Heart left ventricle (tissue), 13 donors: ENCODE results near the gene TENT4B.

Experiments used
- CTCF ChIP-seq, 12 donors: fragments of 200-600 bp; sonication (generic) in 4 of 12; IDR thresholded peaks; one replicate each; pipeline versions ENCODE4 v1.5.0 to v1.8.0; 2018 to 2022; ENCODE audit warnings: antibody characterized with exemption in 12 of 12, mild to moderate bottlenecking in 5 of 12
- POLR2A ChIP-seq, 2 donors: fragments of 450-650 bp; IDR thresholded peaks; one replicate each; pipeline ENCODE4 v1.6.1; 2017; ENCODE audit warnings: antibody characterized with exemption in 2 of 2, mild to moderate bottlenecking in 2 of 2, moderate library complexity in 2 of 2
- donor health status: ischemic (EF 13 %, LVEDD 7.1; RV severe dilation, severe dysfunction).
- donor health status: DM: no; HTN: yes; CAD: no.
- donor health status: DM: no; HTN: no; CAD: no.
- donor health status: ischemic (EF 25% LVEDD 6.9; RV normal size, moderate dysfunction).
- donor health status: ischemic (EF 25% LVEDD 5.7; RV mildly dilated, moderate dysfunction).
- donor health status: ischemic (EF 35%, LVEDD 5.7; RV mildly dilated, moderate dysfunction).
- donor health status: nonischemic (EF 11% LVEDD 7.7; RV severe dilation, severe dysfunction).
- donor health status: DM: yes; HTN: yes; CAD: no.
- donor health status: PGD.
- donor health status: ischemic (EF 29% LVEDD 5.4; RV normal size, mild dysfunction).
- donor health status: nonischemic (EF 23%, LVEDD 6.1; RV moderate dilation, normal function).

GRCh38 chr16:50265716-50266336 lies 112.7 kb downstream of the TENT4B start:
- TF ChIP-seq CTCF (IDR thresholded peaks at IDR 0.05) (no peak), POLR2A (IDR thresholded peaks at IDR 0.05) (no peak)
